ENCODE results near the gene DRC3. TPM values are rescaled to one million over a fixed set of nuclear protein-coding genes. Genes with fewer than 3 reads are reported as not detected.

Gene DRC3
- 0.06 and 0.72 TPM in 2 replicates for total RNA-seq

GRCh38 chr17:17972126-17972951 lies at the start of gene DRC3, which contains the start of gene TOM1L2:
Gene DRC3, plus strand, starts transcription at chr17:17972862. Its CDS starts 4,737 bp downstream, at chr17:17977599.
Gene TOM1L2, minus strand, starts transcription at chr17:17972400. Its CDS starts 87 bp downstream, at chr17:17972313.
- H3K4me3 ChIP-seq (ENCODE audit: low read depth, low read length), result peak within 1 kb of the TSS; percentile 81
- DNase-seq (ENCODE audit: low read depth), result peak; percentile 100
- no peak for TF ChIP-seq CTCF (conservative IDR thresholded peaks at IDR 0.05; ENCODE audit: low read depth, low read length)

GRCh38 chr17:17924131-17924856 lies 48.4 kb upstream of the DRC3 start:
- no peak overlapping the region for H3K4me3 ChIP-seq (ENCODE audit: low read depth, low read length)
- TF ChIP-seq CTCF (conservative IDR thresholded peaks at IDR 0.05; ENCODE audit: low read depth, low read length), result no peak
- DNase-seq (ENCODE audit: low read depth), result no peak

- no peak for DNase-seq (ENCODE audit: low read depth)
- no peak for TF ChIP-seq CTCF (conservative IDR thresholded peaks at IDR 0.05; ENCODE audit: low read depth, low read length)
- no peak overlapping the region for H3K4me3 ChIP-seq (ENCODE audit: low read depth, low read length)
These were observed 47.8 kb upstream of the DRC3 start for GRCh38 chr17:17924857-17925250.

- H3K4me3 ChIP-seq (ENCODE audit: low read depth, low read length), result no peak overlapping the region
- TF ChIP-seq CTCF (conservative IDR thresholded peaks at IDR 0.05; ENCODE audit: low read depth, low read length), result no peak
- DNase-seq (ENCODE audit: low read depth), result no peak
These were observed 46.6 kb upstream of the DRC3 start for GRCh38 chr17:17926036-17926435.

- no peak for TF ChIP-seq CTCF (conservative IDR thresholded peaks at IDR 0.05; ENCODE audit: low read depth, low read length)
These were observed 45.7 kb upstream of the DRC3 start for GRCh38 chr17:17926840-17927449.

GRCh38 chr17:17928398-17929287 lies 44.0 kb upstream of the DRC3 start:
- no peak overlapping the region for H3K4me3 ChIP-seq (ENCODE audit: low read depth, low read length)
- no peak for DNase-seq (ENCODE audit: low read depth)
- no peak for TF ChIP-seq CTCF (conservative IDR thresholded peaks at IDR 0.05; ENCODE audit: low read depth, low read length)

More at GRCh38 chr17:17926840-17927449, 45.7 kb upstream of the DRC3 start:
- H3K4me3 ChIP-seq (ENCODE audit: low read depth, low read length), result no peak overlapping the region
- no peak for DNase-seq (ENCODE audit: low read depth)
